Pancreas (tissue), 10 donors: Measurements from ENCODE around the gene VWA3A. TPM values are rescaled to one million over a fixed set of nuclear protein-coding genes. Genes with fewer than 3 reads are reported as not detected.

Experiments used
- ATAC-seq, 4 donors: fragments of 200-7000 bp; cut with Tn5 transposase; one replicate each; pipeline versions ENCODE4 v1.8.0 to v1.9.1; 2020; ENCODE audit warnings: mild to moderate bottlenecking in 4 of 4, moderate library complexity in 4 of 4
- DNase-seq, 6 donors: peaks; one replicate each; pipeline ENCODE4 v3.0.0-alpha.2; 2020
- FAIRE-seq: peaks from 2 replicates; lab custom pipeline; 2012; peaks lifted over from hg19 to GRCh38; lab: Jason Lieb, UNC
- H3K27ac ChIP-seq, 4 donors: fragments of 200-600 bp; sonication (generic); 1 replicate in 3 of 4; 2 replicates in 1 of 4; pipeline versions ENCODE4 v1.5.0 to v1.8.0; 2020
- H3K27me3 ChIP-seq, 4 donors: fragments of 200-600 bp; one replicate each; pipeline ENCODE4 v1.8.0; 2021
- H3K36me3 ChIP-seq, 3 donors: fragments of 200-600 bp; sonication (generic) in 1 of 3; one replicate each; pipeline versions ENCODE4 v1.5.0 to v1.8.0; 2020 to 2021
- H3K4me1 ChIP-seq, 3 donors: fragments of 200-600 bp; one replicate each; pipeline ENCODE4 v1.8.0; 2021
- H3K4me3 ChIP-seq, 4 donors: fragments of 200-600 bp; sonication (generic) in 2 of 4; one replicate each; pipeline versions ENCODE4 v1.5.0 to v1.8.0; 2020 to 2021
- H3K9me3 ChIP-seq, 4 donors: fragments of 200-600 bp; one replicate each; pipeline ENCODE4 v1.8.0; 2021
- WGBS, 2 donors: extraction: QIAGEN DNeasy Blood & Tissue Kit; methylation state at CpG; one replicate each; pipeline ENCODE4 v1.1.7; 2013; 5-methylcytosine and 5-hydroxymethylcytosine counted together
- intact Hi-C, 3 donors: fragments of 100-400 bp; cut with DNase I; formaldehyde crosslinking; loops; one replicate each; pipeline versions ENCODE4 v1.11.1 to v1.14.2; 2022
- polyA plus RNA-seq, 2 donors: library from polyadenylated mRNA; stranded (reverse); fragments of 200-250 nt; gene quantifications; one replicate each; pipeline ENCODE4 v1.2.3, GENCODE V29; 2013
- total RNA-seq, 6 donors: library from RNA; stranded (reverse); fragmentation: NEBNext Ultra II Directional in 4 of 6; extraction: Animal tissue kit (Norgen Biotek cat#: 25700) in 4 of 6; gene quantifications; one replicate each; pipeline versions ENCODE4 v1.2.1 to v1.2.4, GENCODE V29; 2021 to 2023
- TF ChIP-seq, protein P1 (sequence below), 4 donors: fragments of 200-600 bp; sonication (generic) in 3 of 4; IDR thresholded peaks; one replicate each; pipeline versions ENCODE4 v1.5.0 to v1.8.0; 2021; ENCODE audit warnings: antibody characterized with exemption in 4 of 4
- donor health status: healthy with polysubstance abuse.
- donor health status: DM: no; HTN: no; CAD: no; lungs with moderate emphysema.
- donor health status: DM: no; HTN: no; CAD: no.
- donor health status: control.
- donor health status: control.
- donor health status: Bipolar disorder and iron deficiency.
- donor health status: DM: yes; HTN: yes; CAD: no.
- donor health status: DM: no; HTN: no; CAD: no.
- donor health status: DM: no; HTN: no; CAD: no.
- donor health status: DM: yes; HTN: yes; CAD: no.

The VWA3A gene
- total and polyA plus RNA-seq, 8 donors = 0.06 to 0.24 (median 0.09) TPM; not detected in 3

DNA sequence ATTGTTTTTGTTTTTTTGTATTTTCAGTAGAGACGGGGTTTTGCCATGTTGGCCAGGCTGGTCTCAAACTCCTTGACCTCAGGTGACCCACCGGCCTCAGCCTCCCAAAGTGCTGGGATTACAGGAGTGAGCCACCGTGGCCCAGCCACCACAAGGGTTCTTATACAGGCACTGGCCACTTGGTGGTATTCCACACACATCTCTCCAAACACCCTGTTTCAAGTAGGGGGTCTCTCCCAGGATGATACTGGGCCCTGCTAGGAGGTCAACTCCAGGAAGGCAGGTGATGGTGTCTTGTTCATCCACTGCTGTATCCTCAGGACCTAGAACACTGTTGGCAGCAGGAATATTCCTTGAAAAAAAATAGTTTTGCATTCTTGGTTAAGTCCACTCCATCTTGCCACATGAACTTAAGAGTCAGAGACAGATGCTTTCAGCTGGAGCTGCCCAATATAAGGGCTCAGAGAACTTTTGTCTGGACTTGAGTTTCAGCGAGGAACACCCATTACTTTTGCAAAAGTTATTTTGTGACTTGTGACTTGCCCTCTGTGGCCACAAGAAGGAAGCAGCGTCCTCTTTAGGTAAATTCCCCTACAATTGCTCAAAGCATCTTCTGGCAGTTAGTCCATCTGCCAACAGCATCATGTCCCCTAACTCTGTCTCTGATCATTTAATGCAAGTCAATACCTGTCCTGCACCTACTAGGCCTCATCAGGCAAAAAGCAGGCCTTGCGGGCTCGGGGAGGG is 106.4 kb downstream of the VWA3A start:
- Histone ChIP-seq H3K27me3 (no peaks in the 10 kb centered on the region), H3K36me3 (no peaks in the 10 kb centered on the region), H3K4me3 (no peak overlapping the region), H3K4me1 (peaks cover 0 to 3% (median 0%) of the 10 kb centered on the region in 3 donors), H3K27ac (peak overlapping the region in 1 of 4 donors; percentile 11), H3K9me3 (no peaks in the 10 kb centered on the region)
- ATAC-seq (no peak), FAIRE-seq (no peak), DNase-seq (no peak)
- 74 to 84% methylated on average over 7 of the region's 7 CpGs for WGBS, 2 donors
- intact Hi-C loops = loop anchor here in 2 of 3 donors (5.0 kb wide), 1 partner anchor 99 kb away; the partner anchor contains the start of gene POLR3E (in 2 of the 2)
- TF ChIP-seq, protein P1, sequence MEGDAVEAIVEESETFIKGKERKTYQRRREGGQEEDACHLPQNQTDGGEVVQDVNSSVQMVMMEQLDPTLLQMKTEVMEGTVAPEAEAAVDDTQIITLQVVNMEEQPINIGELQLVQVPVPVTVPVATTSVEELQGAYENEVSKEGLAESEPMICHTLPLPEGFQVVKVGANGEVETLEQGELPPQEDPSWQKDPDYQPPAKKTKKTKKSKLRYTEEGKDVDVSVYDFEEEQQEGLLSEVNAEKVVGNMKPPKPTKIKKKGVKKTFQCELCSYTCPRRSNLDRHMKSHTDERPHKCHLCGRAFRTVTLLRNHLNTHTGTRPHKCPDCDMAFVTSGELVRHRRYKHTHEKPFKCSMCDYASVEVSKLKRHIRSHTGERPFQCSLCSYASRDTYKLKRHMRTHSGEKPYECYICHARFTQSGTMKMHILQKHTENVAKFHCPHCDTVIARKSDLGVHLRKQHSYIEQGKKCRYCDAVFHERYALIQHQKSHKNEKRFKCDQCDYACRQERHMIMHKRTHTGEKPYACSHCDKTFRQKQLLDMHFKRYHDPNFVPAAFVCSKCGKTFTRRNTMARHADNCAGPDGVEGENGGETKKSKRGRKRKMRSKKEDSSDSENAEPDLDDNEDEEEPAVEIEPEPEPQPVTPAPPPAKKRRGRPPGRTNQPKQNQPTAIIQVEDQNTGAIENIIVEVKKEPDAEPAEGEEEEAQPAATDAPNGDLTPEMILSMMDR (IDR thresholded peaks at IDR 0.05) = no peak

GRCh38 chr16:22202261-22202637 is 109.9 kb downstream of the VWA3A start:
- intact Hi-C loops = no loop called here
- ATAC-seq = no peak
- no peak for DNase-seq
- no peaks in the 10 kb centered on the region for H3K4me1 ChIP-seq
- H3K9me3 ChIP-seq = no peaks in the 10 kb centered on the region
- FAIRE-seq = no peak
- no peaks in the 10 kb centered on the region for H3K36me3 ChIP-seq
- TF ChIP-seq, protein P1 (IDR thresholded peaks at IDR 0.05) = no peak
- no peaks in the 10 kb centered on the region for H3K27me3 ChIP-seq
- WGBS, 2 donors = 84% methylated on average over 6 of the region's 6 CpGs
- no peak overlapping the region for H3K27ac ChIP-seq
- H3K4me3 ChIP-seq = no peak overlapping the region

- no peaks in the 10 kb centered on the region for H3K36me3 ChIP-seq
- H3K4me3 ChIP-seq = no peak overlapping the region
- no peak for ATAC-seq
- TF ChIP-seq, protein P1 (IDR thresholded peaks at IDR 0.05) = no peak
- no peak overlapping the region for H3K27ac ChIP-seq
- peaks cover 0 to 7% (median 0%) of the 10 kb centered on the region in 3 donors for H3K4me1 ChIP-seq
- no peak for DNase-seq
- WGBS, 2 donors = 86 to 94% methylated on average over 5 of the region's 5 CpGs
- H3K27me3 ChIP-seq = no peaks in the 10 kb centered on the region
- no peaks in the 10 kb centered on the region for H3K9me3 ChIP-seq
- intact Hi-C loops = no loop called here
- FAIRE-seq = no peak
Observed at GRCh38 chr16:22203091-22203490, 110.8 kb downstream of the VWA3A start.

DNA sequence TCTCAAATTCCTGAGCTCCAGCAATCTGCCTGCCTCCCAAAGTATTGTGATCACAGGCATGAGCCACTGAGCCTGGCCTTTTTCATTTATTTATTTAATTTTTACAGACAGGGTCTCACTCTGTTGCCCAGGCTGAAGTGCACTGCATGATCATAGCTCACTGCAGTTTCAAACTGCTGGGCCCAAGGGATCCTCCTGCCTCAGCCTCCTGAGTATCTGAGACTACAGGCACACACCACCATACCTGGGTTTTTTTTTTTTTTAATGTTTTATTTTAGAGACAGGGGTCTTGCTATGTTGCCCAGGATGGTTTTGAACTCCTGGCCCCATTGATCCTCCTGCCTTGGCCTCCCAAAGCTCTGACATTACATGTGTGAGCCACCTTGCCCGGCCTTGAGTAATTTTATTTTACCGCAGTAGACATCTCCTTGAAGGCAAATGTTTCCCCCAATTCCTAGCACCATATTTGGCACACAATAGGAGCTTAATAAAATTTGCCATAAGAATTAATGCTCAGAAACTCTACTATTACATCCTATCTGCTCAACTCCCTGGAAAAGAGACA is 111.8 kb downstream of the VWA3A start:
- H3K27me3 ChIP-seq = no peaks in the 10 kb centered on the region
- DNase-seq = no peak
- no peak for FAIRE-seq
- intact Hi-C loops = no loop called here
- ATAC-seq = no peak
- no peaks in the 10 kb centered on the region for H3K9me3 ChIP-seq
- TF ChIP-seq, protein P1 (IDR thresholded peaks at IDR 0.05) = no peak
- 96 to 98% methylated on average over 2 of the region's 2 CpGs for WGBS, 2 donors
- no peak overlapping the region for H3K4me3 ChIP-seq
- peaks cover 0 to 12% (median 8%) of the 10 kb centered on the region in 3 donors for H3K4me1 ChIP-seq
- H3K36me3 ChIP-seq = no peaks in the 10 kb centered on the region
- H3K27ac ChIP-seq = no peak overlapping the region
